ENCODE results near the gene SLC52A3.
A peak's percentile ranks its signal among the peaks of the same experiment; 100 is the strongest.
"Not testable (repeated sequence)": the region's sequence is repeated elsewhere in the genome, so short reads cannot be mapped to it uniquely, and the experiment has no call there.

SLC52A3 gene

DNA sequence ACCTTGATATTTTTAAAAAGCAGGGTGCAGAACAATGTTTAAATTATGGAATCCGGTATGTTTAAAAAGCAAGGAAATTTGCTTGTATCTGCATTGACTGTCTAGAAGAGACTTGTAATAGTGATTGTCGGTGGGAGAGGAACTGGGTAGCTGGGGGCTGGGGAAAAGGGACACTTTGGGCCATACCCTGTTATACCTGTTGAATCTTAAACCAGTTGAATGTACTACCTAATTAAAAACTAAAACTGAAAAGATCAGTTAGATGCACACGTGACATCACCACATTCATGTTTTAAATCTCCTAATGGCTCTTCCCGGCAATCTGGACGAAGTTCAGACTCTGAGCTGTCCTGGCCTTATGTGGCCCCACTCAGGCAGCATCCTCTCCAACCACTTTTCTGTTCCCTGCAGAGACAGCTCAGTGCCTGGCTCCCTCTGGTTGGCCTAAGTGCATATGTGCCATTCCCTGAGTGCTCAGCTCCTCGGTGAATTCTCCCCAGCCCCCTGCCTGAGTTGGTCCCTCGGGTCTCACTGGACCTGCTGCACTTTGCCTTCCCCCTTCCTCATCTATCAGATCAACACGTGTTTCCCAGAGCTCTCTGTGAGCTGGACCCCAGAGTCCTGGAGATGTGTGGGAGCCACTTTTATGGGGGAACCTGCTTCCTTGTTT lies 36.3 kb downstream of the SLC52A3 start:
- no peaks in the 10 kb centered on the region for H3K36me3 Mint-ChIP-seq (ENCODE audit: insufficient read depth)
- ATAC-seq (replicated peaks) (no peak), DNase-seq (no peak)
- no peak overlapping the region for H3K4me3 Mint-ChIP-seq
- no peaks in the 10 kb centered on the region for H3K9me3 Mint-ChIP-seq
- H3K27me3 Mint-ChIP-seq, result peaks cover 45 to 77% of the 10 kb centered on the region in 2 donors
- no peak overlapping the region for H3K27ac Mint-ChIP-seq
- peaks cover 0 to 2% of the 10 kb centered on the region in 2 donors for H3K4me1 Mint-ChIP-seq (ENCODE audit: low read depth in 2 of 2)

GRCh38 chr20:730005-730404 lies 38.3 kb downstream of the SLC52A3 start:
- H3K27me3 Mint-ChIP-seq, result peaks cover 60 to 93% of the 10 kb centered on the region in 2 donors
- ATAC-seq (replicated peaks), result no peak
- no peak overlapping the region for H3K27ac Mint-ChIP-seq
- H3K9me3 Mint-ChIP-seq, result no peaks in the 10 kb centered on the region
- peaks cover 0 to 2% of the 10 kb centered on the region in 2 donors for H3K4me1 Mint-ChIP-seq (ENCODE audit: low read depth in 2 of 2)
- DNase-seq, result no peak
- H3K36me3 Mint-ChIP-seq (ENCODE audit: insufficient read depth), result no peaks in the 10 kb centered on the region
- H3K4me3 Mint-ChIP-seq, result peak overlapping the region in 1 of 2 donors; percentile 40

GRCh38 chr20:728256-728944 lies 39.9 kb downstream of the SLC52A3 start:
- DNase-seq, result no peak
- Mint-ChIP-seq H3K36me3 (ENCODE audit: insufficient read depth) (no peaks in the 10 kb centered on the region), H3K9me3 (no peaks in the 10 kb centered on the region), H3K4me1 (ENCODE audit: low read depth in 2 of 2) (peaks cover 0 to 2% of the 10 kb centered on the region in 2 donors), H3K27ac (no peak overlapping the region), H3K4me3 (peak overlapping the region in 1 of 2 donors; percentile 49), H3K27me3 (peaks cover 65 to 92% of the 10 kb centered on the region in 2 donors)
- no peak for ATAC-seq (replicated peaks)

GRCh38 chr20:726160-726559 lies 42.1 kb downstream of the SLC52A3 start:
- H3K4me1 Mint-ChIP-seq (ENCODE audit: low read depth in 2 of 2), result peaks cover 0 to 2% of the 10 kb centered on the region in 2 donors
- no peaks in the 10 kb centered on the region for H3K36me3 Mint-ChIP-seq (ENCODE audit: insufficient read depth)
- DNase-seq (no peak), ATAC-seq (replicated peaks) (no peak)
- peaks cover 70 to 83% of the 10 kb centered on the region in 2 donors for H3K27me3 Mint-ChIP-seq
- H3K27ac Mint-ChIP-seq, result no peak overlapping the region
- no peaks in the 10 kb centered on the region for H3K9me3 Mint-ChIP-seq
- no peak overlapping the region for H3K4me3 Mint-ChIP-seq

DNA sequence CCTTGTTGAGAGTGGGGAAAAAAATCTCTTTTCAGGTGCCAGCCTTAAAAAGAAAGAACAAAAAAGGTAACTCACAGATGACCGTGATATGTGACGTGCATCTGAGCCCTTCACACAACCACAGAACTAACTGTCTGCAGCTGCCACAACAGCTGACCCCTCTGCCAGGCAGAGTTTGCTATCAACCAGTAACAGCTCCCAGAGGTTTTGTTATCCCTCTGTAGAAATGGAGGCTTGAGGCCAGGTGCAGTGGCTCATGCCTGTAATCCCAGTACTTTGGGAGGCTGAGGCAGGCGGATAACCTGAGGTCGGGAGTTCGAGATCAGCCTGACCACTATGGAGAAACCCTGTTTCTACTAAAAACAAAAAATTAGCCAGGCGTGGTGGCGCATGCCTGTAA lies 42.8 kb downstream of the SLC52A3 start:
- Mint-ChIP-seq H3K4me3 (no peak overlapping the region), H3K9me3 (no peaks in the 10 kb centered on the region), H3K27ac (no peak overlapping the region), H3K4me1 (ENCODE audit: low read depth in 2 of 2) (peaks cover 0 to 2% of the 10 kb centered on the region in 2 donors), H3K36me3 (ENCODE audit: insufficient read depth) (no peaks in the 10 kb centered on the region), H3K27me3 (peaks cover 70 to 83% of the 10 kb centered on the region in 2 donors)
- DNase-seq, result no peak
- ATAC-seq (replicated peaks), result no peak

GRCh38 chr20:724797-725196 lies 43.5 kb downstream of the SLC52A3 start:
- H3K4me3 Mint-ChIP-seq, result not testable (repeated sequence)

GRCh38 chr20:723756-724155 lies 44.5 kb downstream of the SLC52A3 start:
- ATAC-seq (replicated peaks) (no peak), DNase-seq (no peak)
- Mint-ChIP-seq H3K4me1 (ENCODE audit: low read depth in 2 of 2) (peaks cover 0 to 2% of the 10 kb centered on the region in 2 donors), H3K27ac (no peak overlapping the region), H3K9me3 (no peaks in the 10 kb centered on the region), H3K4me3 (no peak overlapping the region), H3K36me3 (ENCODE audit: insufficient read depth) (no peaks in the 10 kb centered on the region), H3K27me3 (peaks cover 67 to 82% of the 10 kb centered on the region in 2 donors)

More at GRCh38 chr20:724797-725196, 43.5 kb downstream of the SLC52A3 start:
- DNase-seq; ATAC-seq (replicated peaks); H3K36me3 Mint-ChIP-seq (ENCODE audit: insufficient read depth); H3K4me1 Mint-ChIP-seq (ENCODE audit: low read depth in 2 of 2); H3K27ac Mint-ChIP-seq; H3K9me3 Mint-ChIP-seq: not testable (repeated sequence)
- peaks cover 69 to 83% of the 10 kb centered on the region in 2 donors for H3K27me3 Mint-ChIP-seq

GRCh38 chr20:722822-723644 lies 45.3 kb downstream of the SLC52A3 start:
- DNase-seq (no peak), ATAC-seq (replicated peaks) (no peak)
- H3K4me1 Mint-ChIP-seq (ENCODE audit: low read depth in 2 of 2), result no peaks in the 10 kb centered on the region
- peaks cover 67 to 82% of the 10 kb centered on the region in 2 donors for H3K27me3 Mint-ChIP-seq
- no peak overlapping the region for H3K4me3 Mint-ChIP-seq
- no peaks in the 10 kb centered on the region for H3K9me3 Mint-ChIP-seq
- H3K27ac Mint-ChIP-seq, result no peak overlapping the region
- H3K36me3 Mint-ChIP-seq (ENCODE audit: insufficient read depth), result no peaks in the 10 kb centered on the region

GRCh38 chr20:721876-722275 lies 46.4 kb downstream of the SLC52A3 start:
- ATAC-seq (replicated peaks), result no peak
- Mint-ChIP-seq H3K9me3 (no peaks in the 10 kb centered on the region), H3K27me3 (peaks cover 73 to 87% of the 10 kb centered on the region in 2 donors), H3K4me3 (no peak overlapping the region), H3K36me3 (ENCODE audit: insufficient read depth) (no peaks in the 10 kb centered on the region), H3K4me1 (ENCODE audit: low read depth in 2 of 2) (no peaks in the 10 kb centered on the region), H3K27ac (no peak overlapping the region)
- no peak for DNase-seq

DNA sequence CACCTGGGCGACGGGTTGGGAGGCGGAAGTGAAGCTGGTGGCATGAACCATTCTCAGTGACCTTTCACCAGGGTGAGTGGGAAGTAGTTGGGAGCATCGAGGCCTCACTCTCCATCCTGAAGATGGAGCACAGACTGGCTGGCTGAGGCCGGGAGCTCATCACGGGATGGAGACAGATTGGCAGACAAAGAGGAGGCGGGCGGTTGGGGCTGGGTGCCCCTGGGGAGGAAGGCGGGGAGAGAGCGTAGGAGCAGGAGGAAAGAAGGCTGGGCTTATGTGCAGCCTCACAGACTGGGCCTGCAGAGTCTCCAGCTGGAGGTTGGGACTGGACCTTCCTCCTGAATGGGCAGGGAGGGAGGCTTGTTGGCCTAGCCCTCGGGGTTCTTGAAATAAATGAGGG lies 48.5 kb downstream of the SLC52A3 start:
- Mint-ChIP-seq H3K4me3 (no peak overlapping the region), H3K36me3 (ENCODE audit: insufficient read depth) (no peaks in the 10 kb centered on the region), H3K27me3 (peaks cover 60 to 71% of the 10 kb centered on the region in 2 donors), H3K27ac (no peak overlapping the region), H3K4me1 (ENCODE audit: low read depth in 2 of 2) (no peaks in the 10 kb centered on the region), H3K9me3 (no peaks in the 10 kb centered on the region)
- DNase-seq, result no peak
- no peak for ATAC-seq (replicated peaks)

DNA sequence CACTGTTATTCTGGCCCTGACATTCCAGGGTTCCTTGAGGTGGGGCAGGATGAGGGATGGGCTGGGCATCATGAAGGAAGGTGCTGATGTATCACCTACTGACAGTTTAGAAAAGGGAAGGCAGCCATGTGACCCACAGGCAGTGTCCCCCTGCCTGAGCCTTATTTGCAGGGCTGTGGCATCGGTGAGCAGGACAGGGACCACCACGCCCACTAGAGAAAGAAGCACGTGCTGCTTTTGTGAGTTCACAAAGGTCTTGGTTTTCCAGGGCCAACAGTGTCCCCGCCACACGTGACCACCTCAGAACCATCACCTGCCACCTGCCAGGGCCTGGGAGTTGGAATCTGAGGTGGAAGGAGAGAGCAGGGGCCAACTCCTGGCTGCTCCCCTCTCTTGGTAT lies 49.2 kb downstream of the SLC52A3 start:
- no peaks in the 10 kb centered on the region for H3K36me3 Mint-ChIP-seq (ENCODE audit: insufficient read depth)
- H3K4me1 Mint-ChIP-seq (ENCODE audit: low read depth in 2 of 2), result no peaks in the 10 kb centered on the region
- peaks cover 58 to 65% of the 10 kb centered on the region in 2 donors for H3K27me3 Mint-ChIP-seq
- no peak for DNase-seq
- H3K27ac Mint-ChIP-seq, result no peak overlapping the region
- no peaks in the 10 kb centered on the region for H3K9me3 Mint-ChIP-seq
- ATAC-seq (replicated peaks), result no peak
- no peak overlapping the region for H3K4me3 Mint-ChIP-seq

- no peaks in the 10 kb centered on the region for H3K4me1 Mint-ChIP-seq (ENCODE audit: low read depth in 2 of 2)
- no peak overlapping the region for H3K4me3 Mint-ChIP-seq
- H3K9me3 Mint-ChIP-seq, result no peaks in the 10 kb centered on the region
- no peaks in the 10 kb centered on the region for H3K36me3 Mint-ChIP-seq (ENCODE audit: insufficient read depth)
- no peak for DNase-seq
- H3K27me3 Mint-ChIP-seq, result peaks cover 53 to 56% of the 10 kb centered on the region in 2 donors
- no peak for ATAC-seq (replicated peaks)
- no peak overlapping the region for H3K27ac Mint-ChIP-seq
Observed at GRCh38 chr20:717832-718231, 50.5 kb downstream of the SLC52A3 start.

DNA sequence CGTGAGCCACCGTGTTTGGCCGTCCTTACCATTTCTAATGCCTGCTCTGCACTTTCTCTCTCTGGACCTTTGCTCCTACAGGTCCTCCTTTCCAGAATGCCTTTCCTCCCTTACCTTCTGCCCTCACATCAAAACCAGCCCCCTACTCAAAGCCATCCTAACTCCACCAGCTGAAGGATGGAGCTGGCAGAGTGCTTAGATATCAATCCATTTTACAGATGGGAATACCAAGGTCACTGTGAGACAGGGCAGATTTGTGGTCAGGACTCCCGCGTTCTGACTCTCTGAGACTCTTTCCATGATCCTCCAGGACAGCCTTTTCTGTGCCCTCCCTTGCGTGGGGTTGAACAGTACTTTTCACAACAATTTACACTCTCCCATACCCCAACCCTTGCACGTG lies 51.0 kb downstream of the SLC52A3 start:
- ATAC-seq (replicated peaks) (no peak), DNase-seq (no peak)
- Mint-ChIP-seq H3K27me3 (peaks cover 53 to 56% of the 10 kb centered on the region in 2 donors), H3K9me3 (no peaks in the 10 kb centered on the region), H3K4me1 (ENCODE audit: low read depth in 2 of 2) (no peaks in the 10 kb centered on the region), H3K27ac (no peak overlapping the region), H3K36me3 (ENCODE audit: insufficient read depth) (no peaks in the 10 kb centered on the region), H3K4me3 (no peak overlapping the region)
